GM23248 (cell line): ENCODE results near the gene PAPLN.

Source experiments
- EZH2 ChIP-seq: fragments of 200-600 bp; sonication (generic); IDR thresholded peaks from 2 replicates; pipeline ENCODE4 v1.6.1; 2018; ENCODE audit warnings: antibody characterized with exemption, mild to moderate bottlenecking; ENCODE audit not compliant: insufficient read depth, poor library complexity, severe bottlenecking
- EZH2phosphoT487 ChIP-seq: fragments of 200-600 bp; sonication (generic); IDR thresholded peaks from 2 replicates; pipeline ENCODE4 v1.6.1; 2018; ENCODE audit warnings: antibody characterized with exemption, moderate library complexity, mild to moderate bottlenecking, low read depth; ENCODE audit not compliant: insufficient read depth

DNA sequence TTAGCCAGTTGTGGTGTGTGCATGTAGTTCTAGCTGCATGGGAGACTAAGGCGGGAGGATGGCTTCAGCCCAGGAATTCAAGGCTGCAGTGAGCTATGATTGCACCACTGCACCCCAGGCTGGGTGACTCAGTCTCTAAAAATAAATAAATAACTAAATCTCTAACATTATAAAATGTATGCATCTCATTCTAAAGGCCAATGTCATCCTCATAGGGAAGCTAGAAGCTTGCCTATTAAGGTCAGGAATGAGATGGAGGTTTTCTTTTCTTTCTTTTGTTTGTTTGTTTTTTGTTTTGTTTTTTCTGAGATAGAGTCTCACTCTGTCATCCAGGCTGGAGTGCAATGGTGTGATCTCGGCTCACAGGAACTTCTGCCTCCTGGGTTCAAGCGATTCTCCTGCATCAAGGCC lies 48.8 kb upstream of the PAPLN start:
- TF ChIP-seq EZH2phosphoT487 (no peak), EZH2 (no peak)
